ENCODE data around the gene UBR4. TPM values are rescaled to one million over a fixed set of nuclear protein-coding genes. Genes with fewer than 3 reads are reported as not detected.

UBR4 gene
- total and polyA plus RNA-seq, 4 experiments from 2014 or later, result 3.8 to 154 (median 89.6) TPM

DNA sequence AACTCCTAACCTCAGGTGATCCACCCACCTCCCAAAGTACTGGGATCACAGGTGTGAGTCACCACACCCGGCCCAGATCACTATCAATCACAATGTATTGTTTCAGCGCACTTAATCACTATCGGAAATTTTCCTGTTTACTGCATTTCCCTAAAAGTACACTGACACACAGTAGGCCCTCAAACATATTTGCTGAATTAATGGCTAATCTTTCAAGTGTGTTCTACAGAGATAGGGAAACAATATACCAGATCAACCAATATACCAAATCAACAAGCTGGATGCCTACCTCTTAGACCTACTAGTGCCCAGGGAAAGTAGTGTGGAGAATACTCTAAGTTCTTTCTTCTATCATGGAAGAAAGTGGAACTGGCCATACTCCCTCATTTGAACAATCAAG lies 17.1 kb downstream of the UBR4 start:
- Mint-ChIP-seq H3K27ac (no peak overlapping the region), H3K27me3 (no peaks in the 10 kb centered on the region), H3K4me1 (peaks cover 0 to 9% (median 4%) of the 10 kb centered on the region in 4 donors), H3K36me3 (peaks cover 68 to 78% of the 10 kb centered on the region in 2 donors), H3K9me3 (peaks cover 0 to 4% (median 0%) of the 10 kb centered on the region in 8 donors), H3K4me3 (no peak overlapping the region)
- no peak overlapping the region for H3K4me3 ChIP-seq (ENCODE audit: low read length in 2 of 2)
- peaks cover 55% of the 10 kb centered on the region for H3K36me3 ChIP-seq (ENCODE audit: insufficient read depth, low read length)
- ChIA-PET CTCF (ENCODE audit: partially characterized antibody) (no interaction called here), POLR2A (ENCODE audit: partially characterized antibody) (no interaction called here)
- no peaks in the 10 kb centered on the region for H3K9me3 ChIP-seq (ENCODE audit: control insufficient read depth in 1 of 2, low read length in 2 of 2)
- intact Hi-C loops (cut with micrococcal nuclease), result no loop called here
- H3K27me3 ChIP-seq (ENCODE audit: insufficient read depth, low read length), result no peaks in the 10 kb centered on the region
- no peak overlapping the region for H3K27ac ChIP-seq (ENCODE audit: low read depth, low read length)
- no peaks in the 10 kb centered on the region for H3K4me1 ChIP-seq (ENCODE audit: insufficient read depth, low read length)
- DNase-seq, result no peak

DNA sequence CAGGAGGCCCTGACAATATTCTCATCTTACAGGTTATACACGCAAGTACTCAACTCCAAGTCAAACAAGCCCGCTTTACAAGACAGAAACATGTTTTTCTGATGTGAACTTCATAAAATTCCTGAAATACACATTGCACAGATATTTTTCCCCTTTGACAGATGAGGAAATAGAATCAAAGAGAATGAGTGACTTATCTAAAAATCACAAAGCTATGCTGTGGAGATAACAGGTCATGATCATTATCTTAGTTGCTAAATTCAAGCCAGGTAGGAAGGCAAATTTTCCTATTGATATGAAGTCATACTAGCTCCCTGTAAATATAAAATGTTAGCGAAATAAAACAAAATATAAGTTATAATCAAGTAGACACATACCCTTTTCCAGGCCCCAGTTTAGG lies 18.3 kb downstream of the UBR4 start:
- no peak overlapping the region for H3K4me3 ChIP-seq (ENCODE audit: low read length in 2 of 2)
- Mint-ChIP-seq H3K27ac (no peak overlapping the region), H3K27me3 (no peaks in the 10 kb centered on the region), H3K9me3 (peaks cover 0 to 2% (median 0%) of the 10 kb centered on the region in 8 donors), H3K36me3 (peaks cover 62 to 76% of the 10 kb centered on the region in 2 donors), H3K4me1 (peaks cover 0 to 8% (median 4%) of the 10 kb centered on the region in 4 donors), H3K4me3 (no peak overlapping the region)
- H3K27me3 ChIP-seq (ENCODE audit: insufficient read depth, low read length), result no peaks in the 10 kb centered on the region
- DNase-seq, result no peak
- CTCF ChIA-PET (ENCODE audit: partially characterized antibody), result interaction anchor here (1.0 kb wide), 1 partner anchor 12 kb away, joined by 4 read pairs; no protein-coding TSS in a partner anchor
- H3K9me3 ChIP-seq (ENCODE audit: control insufficient read depth in 1 of 2, low read length in 2 of 2), result no peaks in the 10 kb centered on the region
- POLR2A ChIA-PET (ENCODE audit: partially characterized antibody), result no interaction called here
- no peak overlapping the region for H3K27ac ChIP-seq (ENCODE audit: low read depth, low read length)
- no peaks in the 10 kb centered on the region for H3K4me1 ChIP-seq (ENCODE audit: insufficient read depth, low read length)
- peaks cover 49% of the 10 kb centered on the region for H3K36me3 ChIP-seq (ENCODE audit: insufficient read depth, low read length)
- intact Hi-C loops (cut with micrococcal nuclease), result no loop called here

DNA sequence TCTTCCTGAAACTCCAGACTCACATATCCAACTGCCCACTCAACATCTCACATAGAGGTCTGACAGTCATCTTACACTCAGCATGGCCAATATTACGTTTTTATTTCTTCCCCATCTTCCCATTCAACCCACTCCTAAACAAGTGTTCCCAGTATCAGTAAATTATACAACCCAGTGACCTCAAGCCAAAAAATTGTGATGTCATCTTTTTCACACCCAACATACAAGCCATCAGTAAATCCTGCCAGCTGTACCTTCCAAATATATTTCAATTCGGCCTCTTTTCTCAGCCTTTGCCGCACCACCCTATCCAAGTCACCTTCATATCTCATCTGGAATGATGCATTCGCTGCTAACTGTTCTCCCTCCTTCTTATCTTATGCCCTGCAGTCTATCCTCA lies 19.6 kb downstream of the UBR4 start:
- ChIA-PET POLR2A (ENCODE audit: partially characterized antibody) (no interaction called here), CTCF (ENCODE audit: partially characterized antibody) (no interaction called here)
- no peaks in the 10 kb centered on the region for H3K27me3 ChIP-seq (ENCODE audit: insufficient read depth, low read length)
- peaks cover 50% of the 10 kb centered on the region for H3K36me3 ChIP-seq (ENCODE audit: insufficient read depth, low read length)
- Mint-ChIP-seq H3K27me3 (no peaks in the 10 kb centered on the region), H3K36me3 (peaks cover 60 to 77% of the 10 kb centered on the region in 2 donors), H3K4me1 (peaks cover 0 to 7% (median 3%) of the 10 kb centered on the region in 4 donors), H3K27ac (peak overlapping the region in 3 of 7 donors; percentile 2 to 54 (median 31)), H3K4me3 (no peak overlapping the region), H3K9me3 (peaks cover 0 to 2% (median 0%) of the 10 kb centered on the region in 8 donors)
- H3K9me3 ChIP-seq (ENCODE audit: control insufficient read depth in 1 of 2, low read length in 2 of 2), result no peaks in the 10 kb centered on the region
- H3K27ac ChIP-seq (ENCODE audit: low read depth, low read length), result no peak overlapping the region
- H3K4me1 ChIP-seq (ENCODE audit: insufficient read depth, low read length), result no peaks in the 10 kb centered on the region
- no peak overlapping the region for H3K4me3 ChIP-seq (ENCODE audit: low read length in 2 of 2)
- intact Hi-C loops (cut with micrococcal nuclease), result no loop called here
- no peak for DNase-seq

DNA sequence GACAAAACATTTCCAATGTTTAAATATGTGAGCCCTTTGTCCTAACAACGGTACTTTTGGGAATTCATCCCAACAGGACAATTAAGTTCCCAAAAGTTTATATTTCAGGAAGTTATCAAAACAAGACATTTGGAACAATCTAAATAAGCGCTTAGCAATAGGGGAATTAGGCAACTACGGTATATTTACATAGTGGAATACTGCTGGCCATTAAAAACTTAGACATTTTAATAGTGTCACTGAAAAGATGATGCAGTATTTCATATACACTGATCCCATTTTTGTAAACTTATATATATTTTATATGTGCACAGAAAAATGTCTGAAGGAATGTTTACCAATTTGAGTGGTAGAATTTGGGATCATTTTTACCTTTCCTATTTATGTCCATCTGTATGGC lies 20.8 kb downstream of the UBR4 start:
- ChIA-PET CTCF (ENCODE audit: partially characterized antibody) (no interaction called here), POLR2A (ENCODE audit: partially characterized antibody) (no interaction called here)
- no peak for DNase-seq
- no peaks in the 10 kb centered on the region for H3K27me3 ChIP-seq (ENCODE audit: insufficient read depth, low read length)
- H3K4me1 ChIP-seq (ENCODE audit: insufficient read depth, low read length), result no peaks in the 10 kb centered on the region
- no peaks in the 10 kb centered on the region for H3K9me3 ChIP-seq (ENCODE audit: control insufficient read depth in 1 of 2, low read length in 2 of 2)
- no peak overlapping the region for H3K27ac Mint-ChIP-seq
- H3K36me3 ChIP-seq (ENCODE audit: insufficient read depth, low read length), result peaks cover 59% of the 10 kb centered on the region
- H3K27ac ChIP-seq (ENCODE audit: low read depth, low read length), result no peak overlapping the region
- peaks cover 65 to 86% of the 10 kb centered on the region in 2 donors for H3K36me3 Mint-ChIP-seq
- peaks cover 0 to 7% (median 3%) of the 10 kb centered on the region in 4 donors for H3K4me1 Mint-ChIP-seq
- H3K27me3 Mint-ChIP-seq, result no peaks in the 10 kb centered on the region
- peaks cover 0 to 2% (median 0%) of the 10 kb centered on the region in 8 donors for H3K9me3 Mint-ChIP-seq
- H3K4me3 Mint-ChIP-seq, result no peak overlapping the region
- no peak overlapping the region for H3K4me3 ChIP-seq (ENCODE audit: low read length in 2 of 2)
- intact Hi-C loops (cut with micrococcal nuclease), result no loop called here

DNA sequence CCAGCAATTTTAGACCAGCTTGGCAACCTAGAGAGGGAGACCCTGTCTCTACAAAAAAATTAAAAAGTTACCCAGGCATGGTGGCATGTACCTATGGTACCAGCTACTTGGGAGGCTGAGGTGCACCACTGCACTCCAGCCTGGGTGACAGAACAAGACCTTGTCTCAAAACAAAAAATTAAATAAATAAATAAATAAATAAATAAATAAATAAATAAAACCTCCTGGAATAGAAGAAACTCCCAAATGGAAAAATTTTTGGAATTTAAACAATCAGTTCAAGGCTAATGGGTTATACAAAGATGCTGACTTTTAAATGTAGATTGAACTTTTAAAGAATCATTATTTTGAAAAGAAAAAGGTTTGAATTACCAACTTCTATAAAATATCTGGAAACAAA lies 22.2 kb downstream of the UBR4 start:
- H3K9me3 Mint-ChIP-seq, result peaks cover 0 to 2% (median 0%) of the 10 kb centered on the region in 8 donors
- ChIA-PET POLR2A (ENCODE audit: partially characterized antibody) (interaction anchor here (1.0 kb wide), 1 partner anchor 9 kb away, joined by 3 read pairs; no protein-coding TSS in a partner anchor), CTCF (ENCODE audit: partially characterized antibody) (no interaction called here)
- H3K4me3 ChIP-seq (ENCODE audit: low read length in 2 of 2), result no peak overlapping the region
- no peaks in the 10 kb centered on the region for H3K4me1 ChIP-seq (ENCODE audit: insufficient read depth, low read length)
- H3K36me3 ChIP-seq (ENCODE audit: insufficient read depth, low read length), result peaks cover 57% of the 10 kb centered on the region
- DNase-seq, result no peak
- intact Hi-C loops (cut with micrococcal nuclease), result no loop called here
- no peaks in the 10 kb centered on the region for H3K27me3 Mint-ChIP-seq
- no peak overlapping the region for H3K27ac ChIP-seq (ENCODE audit: low read depth, low read length)
- no peaks in the 10 kb centered on the region for H3K27me3 ChIP-seq (ENCODE audit: insufficient read depth, low read length)
- peaks cover 0 to 7% (median 3%) of the 10 kb centered on the region in 4 donors for H3K4me1 Mint-ChIP-seq
- peak overlapping the region in 1 of 7 donors; percentile 48 for H3K27ac Mint-ChIP-seq
- H3K9me3 ChIP-seq (ENCODE audit: control insufficient read depth in 1 of 2, low read length in 2 of 2), result no peaks in the 10 kb centered on the region
- H3K36me3 Mint-ChIP-seq, result peaks cover 56 to 85% of the 10 kb centered on the region in 2 donors
- H3K4me3 Mint-ChIP-seq, result no peak overlapping the region

DNA sequence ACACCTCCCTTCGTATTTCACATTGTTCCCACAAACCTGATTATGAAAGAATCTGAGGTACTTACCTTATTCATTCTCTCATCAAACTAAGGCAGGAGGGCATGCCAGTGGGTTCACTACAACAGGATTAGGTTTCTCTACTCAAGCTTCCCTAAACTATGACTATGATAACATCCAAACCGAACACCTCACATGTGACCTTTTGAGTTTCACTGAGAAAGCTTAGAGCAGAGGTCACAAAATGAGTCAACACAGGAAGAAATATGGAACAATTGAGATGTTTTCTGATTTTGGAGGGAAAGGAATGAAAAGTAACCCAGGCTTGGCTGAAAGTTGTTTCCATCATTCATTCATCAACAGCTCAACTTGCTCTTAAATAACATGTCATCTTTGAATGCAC lies 24.1 kb downstream of the UBR4 start:
- DNase-seq, result no peak
- POLR2A ChIA-PET (ENCODE audit: partially characterized antibody), result no interaction called here
- H3K27me3 ChIP-seq (ENCODE audit: insufficient read depth, low read length), result no peaks in the 10 kb centered on the region
- peaks cover 0 to 2% (median 0%) of the 10 kb centered on the region in 8 donors for H3K9me3 Mint-ChIP-seq
- H3K4me3 ChIP-seq (ENCODE audit: low read length in 2 of 2), result no peak overlapping the region
- intact Hi-C loops (cut with micrococcal nuclease), result no loop called here
- H3K36me3 ChIP-seq (ENCODE audit: insufficient read depth, low read length), result peaks cover 58% of the 10 kb centered on the region
- H3K4me3 Mint-ChIP-seq, result no peak overlapping the region
- H3K4me1 ChIP-seq (ENCODE audit: insufficient read depth, low read length), result peaks cover 1% of the 10 kb centered on the region
- CTCF ChIA-PET (ENCODE audit: partially characterized antibody), result no interaction called here
- H3K36me3 Mint-ChIP-seq, result peaks cover 55 to 83% of the 10 kb centered on the region in 2 donors
- H3K27ac Mint-ChIP-seq, result no peak overlapping the region
- no peaks in the 10 kb centered on the region for H3K27me3 Mint-ChIP-seq
- H3K4me1 Mint-ChIP-seq, result peaks cover 5 to 13% (median 9%) of the 10 kb centered on the region in 4 donors
- H3K9me3 ChIP-seq (ENCODE audit: control insufficient read depth in 1 of 2, low read length in 2 of 2), result no peaks in the 10 kb centered on the region
- H3K27ac ChIP-seq (ENCODE audit: low read depth, low read length), result no peak overlapping the region

DNA sequence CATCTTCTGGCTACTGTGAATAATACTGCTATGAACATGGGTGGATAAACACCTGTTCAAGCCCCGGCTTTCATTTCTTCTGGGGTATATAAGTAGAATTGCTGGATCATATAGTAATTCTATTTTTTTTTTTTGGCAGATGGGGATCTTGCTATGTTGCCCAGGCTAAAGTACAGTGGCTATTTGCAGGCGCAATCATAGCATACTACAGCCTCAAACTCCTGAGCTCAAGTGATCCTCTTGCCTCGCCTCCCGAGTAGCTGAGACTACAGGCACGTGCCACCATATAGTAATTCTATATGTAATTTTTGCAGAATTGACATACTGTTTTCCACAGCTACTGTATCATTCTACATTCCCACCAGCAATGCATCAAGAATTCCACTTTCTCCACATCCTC lies 27.8 kb downstream of the UBR4 start:
- peaks cover 15% of the 10 kb centered on the region for H3K4me1 ChIP-seq (ENCODE audit: insufficient read depth, low read length)
- ChIA-PET POLR2A (ENCODE audit: partially characterized antibody) (interaction anchor here (0.5 kb wide), 1 partner anchor 226 kb away, joined by 3 read pairs; no protein-coding TSS in a partner anchor), CTCF (ENCODE audit: partially characterized antibody) (interaction anchor here (1.1 kb wide), 1 partner anchor 17 kb away, joined by 3 read pairs; no protein-coding TSS in a partner anchor)
- intact Hi-C loops (cut with micrococcal nuclease), result no loop called here
- Mint-ChIP-seq H3K27me3 (no peaks in the 10 kb centered on the region), H3K4me3 (no peak overlapping the region), H3K36me3 (peaks cover 51 to 78% of the 10 kb centered on the region in 2 donors), H3K4me1 (peaks cover 14 to 33% (median 24%) of the 10 kb centered on the region in 4 donors), H3K27ac (no peak overlapping the region), H3K9me3 (no peaks in the 10 kb centered on the region)
- no peaks in the 10 kb centered on the region for H3K9me3 ChIP-seq (ENCODE audit: control insufficient read depth in 1 of 2, low read length in 2 of 2)
- H3K36me3 ChIP-seq (ENCODE audit: insufficient read depth, low read length), result peaks cover 62% of the 10 kb centered on the region
- H3K27ac ChIP-seq (ENCODE audit: low read depth, low read length), result no peak overlapping the region
- DNase-seq, result no peak
- no peaks in the 10 kb centered on the region for H3K27me3 ChIP-seq (ENCODE audit: insufficient read depth, low read length)
- no peak overlapping the region for H3K4me3 ChIP-seq (ENCODE audit: low read length in 2 of 2)

All from CD4-positive, alpha-beta memory T cell (primary cell).